Kidney epithelial cell (primary cell): ENCODE data around the gene PLAAT3. TPM values are rescaled to one million over a fixed set of nuclear protein-coding genes. Genes with fewer than 3 reads are reported as not detected.

Source experiments
- DNase-seq: peaks from one replicate; pipeline ENCODE4 v3.0.0-alpha.2; 2010; ENCODE audit warnings: low read depth
- H3K27me3 ChIP-seq: 2 replicates; pipeline ENCODE4 v1.6.0; 2011; ENCODE audit warnings: low read length; ENCODE audit not compliant: control insufficient read depth, insufficient read depth
- H3K36me3 ChIP-seq: 2 replicates; pipeline ENCODE4 v1.5.1; 2011; ENCODE audit warnings: low read length; ENCODE audit not compliant: control insufficient read depth, insufficient read depth
- H3K4me3 ChIP-seq: 2 replicates; pipeline ENCODE4 v1.5.1; 2011; ENCODE audit warnings: low read depth, mild to moderate bottlenecking, control low read depth, low read length
- total RNA-seq: library from RNA; depleted of rRNA; stranded (reverse); fragments of >200 nt; gene quantifications from 2 replicates; pipeline ENCODE4 v1.2.3, GENCODE V29; 2015
- TF ChIP-seq, protein P1 (sequence below): IDR thresholded peaks from 2 replicates; pipeline ENCODE4 v1.5.1; 2011; ENCODE audit warnings: mild to moderate bottlenecking, moderate library complexity, low read length, control low read depth, inconsistent platforms; ENCODE audit not compliant: insufficient read depth, poor library complexity, severe bottlenecking

PLAAT3 gene
- total RNA-seq, 1 donor from 2014 or later, result 81.0 TPM

DNA sequence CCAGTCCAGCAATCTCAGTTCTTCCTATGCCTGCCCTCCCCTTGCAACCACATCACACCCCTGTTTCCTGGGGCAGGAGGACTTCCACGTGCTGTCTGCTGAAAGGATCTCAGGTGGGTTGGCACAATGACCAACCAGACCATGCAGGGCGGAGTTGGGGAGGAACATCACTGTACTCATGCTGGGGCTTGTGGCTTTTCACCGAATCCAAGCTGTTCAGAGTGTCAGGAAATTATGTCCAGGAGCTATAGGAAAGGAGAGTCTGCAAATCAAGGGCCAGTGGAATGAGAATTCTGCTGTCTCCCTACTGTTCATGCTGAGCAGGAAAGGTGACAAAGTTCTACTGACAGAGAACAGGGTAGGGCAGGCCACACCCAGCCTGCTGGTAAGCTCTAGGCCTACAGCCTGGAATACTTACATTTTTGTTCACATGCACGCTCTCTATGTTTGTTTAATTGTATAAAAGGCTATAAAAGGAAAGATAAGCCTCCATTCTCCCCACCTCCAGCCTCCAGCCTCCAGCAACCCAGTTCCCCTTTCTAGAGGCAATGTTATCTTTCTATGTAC, 49.4 kb downstream of the PLAAT3 start:
- Histone ChIP-seq H3K27me3 (no peaks in the 10 kb centered on the region), H3K4me3 (no peak overlapping the region), H3K36me3 (no peaks in the 10 kb centered on the region)
- TF ChIP-seq, protein P1, sequence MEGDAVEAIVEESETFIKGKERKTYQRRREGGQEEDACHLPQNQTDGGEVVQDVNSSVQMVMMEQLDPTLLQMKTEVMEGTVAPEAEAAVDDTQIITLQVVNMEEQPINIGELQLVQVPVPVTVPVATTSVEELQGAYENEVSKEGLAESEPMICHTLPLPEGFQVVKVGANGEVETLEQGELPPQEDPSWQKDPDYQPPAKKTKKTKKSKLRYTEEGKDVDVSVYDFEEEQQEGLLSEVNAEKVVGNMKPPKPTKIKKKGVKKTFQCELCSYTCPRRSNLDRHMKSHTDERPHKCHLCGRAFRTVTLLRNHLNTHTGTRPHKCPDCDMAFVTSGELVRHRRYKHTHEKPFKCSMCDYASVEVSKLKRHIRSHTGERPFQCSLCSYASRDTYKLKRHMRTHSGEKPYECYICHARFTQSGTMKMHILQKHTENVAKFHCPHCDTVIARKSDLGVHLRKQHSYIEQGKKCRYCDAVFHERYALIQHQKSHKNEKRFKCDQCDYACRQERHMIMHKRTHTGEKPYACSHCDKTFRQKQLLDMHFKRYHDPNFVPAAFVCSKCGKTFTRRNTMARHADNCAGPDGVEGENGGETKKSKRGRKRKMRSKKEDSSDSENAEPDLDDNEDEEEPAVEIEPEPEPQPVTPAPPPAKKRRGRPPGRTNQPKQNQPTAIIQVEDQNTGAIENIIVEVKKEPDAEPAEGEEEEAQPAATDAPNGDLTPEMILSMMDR, result no peak
- DNase-seq, result no peak

GRCh38 chr11:63564056-63564774, 50.0 kb downstream of the PLAAT3 start:
- DNase-seq, result peak; percentile 52
- TF ChIP-seq, protein P1, result no peak
- no peak overlapping the region for H3K4me3 ChIP-seq
- no peaks in the 10 kb centered on the region for H3K27me3 ChIP-seq
- no peaks in the 10 kb centered on the region for H3K36me3 ChIP-seq

- Histone ChIP-seq H3K27me3 (no peaks in the 10 kb centered on the region), H3K36me3 (no peaks in the 10 kb centered on the region), H3K4me3 (no peak within 1 kb of the TSS)
- TF ChIP-seq, protein P1, result no peak
- no peak for DNase-seq
Observed at GRCh38 chr11:63563201-63564055, 50.8 kb downstream of the PLAAT3 start, which contains the start of gene PLAAT2. PLAAT2 (minus strand) TSS chr11:63563379; CDS start chr11:63563324, 55 bp downstream.

DNA sequence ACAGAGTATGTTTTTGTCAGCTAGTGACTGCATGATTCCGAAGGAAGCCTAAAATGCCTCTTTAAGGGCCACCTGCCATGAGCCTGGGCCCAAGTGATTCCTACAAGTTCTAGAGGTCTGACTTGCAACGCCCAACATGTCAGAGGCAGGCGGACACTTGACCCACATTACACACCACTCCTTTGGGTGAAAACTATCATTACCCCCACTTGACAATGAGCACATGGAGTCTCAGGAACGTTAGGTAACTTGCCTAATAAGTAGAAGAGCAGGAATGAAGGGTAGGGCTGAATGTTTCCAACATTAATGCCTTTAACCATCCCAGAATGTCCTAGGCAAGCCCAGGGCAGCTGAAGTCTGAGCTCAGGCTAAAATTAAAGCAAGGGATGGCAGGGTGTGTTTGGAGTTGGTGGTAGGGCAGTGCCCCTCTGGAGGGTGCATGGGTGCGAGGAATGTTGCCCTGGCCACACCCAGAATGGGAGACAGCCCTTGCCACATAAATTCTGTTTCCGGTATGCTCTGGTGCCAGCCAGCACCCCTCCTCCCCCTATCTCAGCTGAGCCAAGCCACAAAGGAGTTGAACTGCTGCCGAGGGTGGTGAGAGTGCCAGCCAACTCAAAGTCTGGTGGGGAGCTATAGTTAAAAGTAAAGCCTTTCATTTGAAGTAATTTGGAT, 53.6 kb downstream of the PLAAT3 start:
- Histone ChIP-seq H3K27me3 (no peaks in the 10 kb centered on the region), H3K36me3 (no peaks in the 10 kb centered on the region), H3K4me3 (no peak overlapping the region)
- TF ChIP-seq, protein P1, result no peak
- DNase-seq, result no peak

GRCh38 chr11:63558459-63559157, 55.6 kb downstream of the PLAAT3 start:
- no peak for DNase-seq
- H3K4me3 ChIP-seq, result no peak overlapping the region
- no peaks in the 10 kb centered on the region for H3K36me3 ChIP-seq
- TF ChIP-seq, protein P1, result no peak
- no peaks in the 10 kb centered on the region for H3K27me3 ChIP-seq
